A549 (cell line): Measurements from ENCODE around the gene CTLA4.

Experiments used
- CTCF ChIP-seq: fragments of >200 bp; sonication (Bioruptor Twin); formaldehyde crosslinking; IDR thresholded peaks from 3 replicates; pipeline ENCODE4 v1.5.1; 2016
- E2F6 ChIP-seq: IDR thresholded peaks from 2 replicates; pipeline ENCODE4 v1.6.1; 2012; ENCODE audit warnings: low read depth, borderline replicate concordance
- EP300 ChIP-seq, 2 experiments: fragments of >200 bp; sonication (Bioruptor Twin); formaldehyde crosslinking; IDR thresholded peaks; 2 replicates in 1 of 2; 3 replicates in 1 of 2; pipeline ENCODE4 v1.6.1; 2016 to 2017
- HOXB13 ChIP-seq: fragments of 250-450 bp; sonication (Bioruptor Pico); IDR thresholded peaks from 2 replicates; pipeline ENCODE4 v1.5.0; 2020; ENCODE audit warnings: low read depth, mild to moderate bottlenecking, moderate library complexity
- HOXB5 ChIP-seq: fragments of 250-450 bp; sonication (Bioruptor Pico); IDR thresholded peaks from 2 replicates; pipeline ENCODE4 v1.5.0; 2020; ENCODE audit warnings: mild to moderate bottlenecking, moderate library complexity
- JUN ChIP-seq, 2 experiments: fragments of >200 bp; sonication (Bioruptor Twin); formaldehyde crosslinking; IDR thresholded peaks; 2 replicates in 1 of 2; 3 replicates in 1 of 2; pipeline ENCODE4 v1.6.1; 2016 to 2017
- MAFK ChIP-seq: fragments of 450-650 bp; IDR thresholded peaks from 2 replicates; pipeline ENCODE4 v1.6.1; 2014; ENCODE audit not compliant: partially characterized antibody
- MAX ChIP-seq: IDR thresholded peaks from 2 replicates; pipeline ENCODE4 v1.6.1; 2012
- PBX3 ChIP-seq: IDR thresholded peaks from 2 replicates; pipeline ENCODE4 v1.6.1; 2012
- POLR2A ChIP-seq: IDR thresholded peaks from 2 replicates; pipeline ENCODE4 v1.6.1; 2012; ENCODE audit warnings: mild to moderate bottlenecking, low read length
- RCOR1 ChIP-seq: fragments of 150-350 bp; IDR thresholded peaks from 2 replicates; pipeline ENCODE4 v1.6.1; 2014; ENCODE audit warnings: antibody characterized with exemption, low read length, low read depth
- RFX5 ChIP-seq: fragments of 450-650 bp; IDR thresholded peaks from 2 replicates; pipeline ENCODE4 v1.7.1; 2014; ENCODE audit warnings: antibody characterized with exemption, mild to moderate bottlenecking, moderate library complexity
- USF2 ChIP-seq: fragments of 450-650 bp; IDR thresholded peaks from 2 replicates; pipeline ENCODE4 v1.6.1; 2014; ENCODE audit warnings: antibody characterized with exemption

- TF ChIP-seq RFX5 = no peak
- no peak for TF ChIP-seq PBX3
- TF ChIP-seq JUN (IDR thresholded peaks at IDR 0.05) = no peak
- TF ChIP-seq MAX = no peak
- no peak for TF ChIP-seq HOXB13 (CRISPR knock-in tag)
- no peak for TF ChIP-seq MAFK
- no peak for TF ChIP-seq POLR2A
- TF ChIP-seq E2F6 = no peak
- TF ChIP-seq EP300 (IDR thresholded peaks at IDR 0.05) = no peak
- no peak for TF ChIP-seq USF2
- TF ChIP-seq HOXB5 (CRISPR knock-in tag) = no peak
- TF ChIP-seq RCOR1 = no peak
- TF ChIP-seq CTCF = no peak
Measured at GRCh38 chr2:203824057-203824456, 43.5 kb upstream of the CTLA4 start.
